PC-9 (cell line): ENCODE results near the gene GRIA1. TPM values are rescaled to one million over a fixed set of nuclear protein-coding genes. Genes with fewer than 3 reads are reported as not detected.

Source experiments
- BruUV-seq: library from RNA; stranded (reverse); fragments of 400-500 nt; replicated peaks from 2 replicates; lab custom pipeline; 2021; lab: Mats Ljungman, UMichigan
- CTCF ChIA-PET: fragments of 300-600 bp; sonication (Branson Sonifier 250); formaldehyde crosslinking; loops from one replicate; lab custom pipeline; 2022; ENCODE audit warnings: antibody characterized with exemption; lab: Charles Lee
- POLR2A ChIA-PET: fragments of 300-600 bp; sonication (Branson Sonifier 250); formaldehyde crosslinking; loops from one replicate; lab custom pipeline; 2022; ENCODE audit warnings: antibody characterized with exemption; ENCODE audit not compliant: unreplicated experiment; lab: Charles Lee
- DNase-seq, 2 experiments: peaks; one replicate each; pipeline versions ENCODE4 v3.0.0 to v3.0.0-alpha.2; 2015 to 2022; ENCODE audit warnings: mixed read lengths in 1 of 2
- H2AFZ ChIP-seq: fragments of 200-600 bp; sonication (generic); 2 replicates; pipeline ENCODE4 v1.8.1; 2017; ENCODE audit warnings: antibody characterized with exemption
- H3F3A ChIP-seq: fragments of 200-600 bp; sonication (generic); 2 replicates; pipeline ENCODE4 v1.8.1; 2017; ENCODE audit warnings: antibody characterized with exemption, mild to moderate bottlenecking, low read depth; ENCODE audit not compliant: insufficient read depth
- H3K27ac ChIP-seq: fragments of 200-600 bp; sonication (generic); 2 replicates; pipeline ENCODE4 v1.6.1; 2016; ENCODE audit warnings: mixed run types
- H3K27me3 ChIP-seq: fragments of 200-600 bp; sonication (generic); 2 replicates; pipeline ENCODE4 v1.6.1; 2016; ENCODE audit warnings: low read depth, mixed run types; ENCODE audit not compliant: insufficient read depth
- H3K36me3 ChIP-seq: fragments of 200-600 bp; sonication (generic); 2 replicates; pipeline ENCODE4 v1.6.1; 2016; ENCODE audit warnings: low read depth, mixed run types
- H3K4me1 ChIP-seq: fragments of 200-600 bp; sonication (generic); replicated peaks from 2 replicates; pipeline ENCODE4 v1.6.1; 2016; ENCODE audit warnings: mixed run types; ENCODE audit not compliant: insufficient read depth
- H3K4me2 ChIP-seq: fragments of 200-600 bp; sonication (generic); 2 replicates; pipeline ENCODE4 v1.6.1; 2017; ENCODE audit warnings: mixed run types
- H3K4me3 ChIP-seq: fragments of 200-600 bp; sonication (generic); 2 replicates; pipeline ENCODE4 v1.6.1; 2016; ENCODE audit warnings: mixed run types
- H3K79me2 ChIP-seq: fragments of 200-600 bp; sonication (generic); 2 replicates; pipeline ENCODE4 v1.6.1; 2017; ENCODE audit warnings: low read depth, mixed run types
- H3K9me2 ChIP-seq: fragments of 200-600 bp; sonication (generic); 2 replicates; pipeline ENCODE4 v1.8.1; 2017; ENCODE audit warnings: mild to moderate bottlenecking; ENCODE audit not compliant: insufficient read depth
- H3K9me3 ChIP-seq: fragments of 200-600 bp; sonication (generic); 2 replicates; pipeline ENCODE4 v1.8.1; 2016; ENCODE audit warnings: low read depth; ENCODE audit not compliant: insufficient read depth
- H4K20me1 ChIP-seq: fragments of 200-600 bp; sonication (generic); 2 replicates; pipeline ENCODE4 v1.8.1; 2017; ENCODE audit not compliant: insufficient read depth
- CTCF ChIP-seq: fragments of 200-600 bp; sonication (generic); conservative IDR thresholded peaks from 2 replicates; pipeline ENCODE4 v1.6.1; 2017; ENCODE audit warnings: mixed run types, antibody characterized with exemption, mild to moderate bottlenecking, moderate library complexity
- EZH2 ChIP-seq: fragments of 200-600 bp; sonication (generic); IDR thresholded peaks from 2 replicates; pipeline ENCODE4 v1.8.0; 2017; ENCODE audit warnings: antibody characterized with exemption, low read depth
- intact Hi-C: fragments of 100-400 bp; cut with micrococcal nuclease; formaldehyde crosslinking; loops from one replicate; pipeline ENCODE4 v1.10.0; 2022; ENCODE audit not compliant: unreplicated experiment
- total RNA-seq: library from RNA; stranded (reverse); gene quantifications from 2 replicates; pipeline ENCODE4 v1.2.3, GENCODE V29; 2021

The GRIA1 gene
- total RNA-seq, 1 experiment from 2014 or later = not detected

DNA sequence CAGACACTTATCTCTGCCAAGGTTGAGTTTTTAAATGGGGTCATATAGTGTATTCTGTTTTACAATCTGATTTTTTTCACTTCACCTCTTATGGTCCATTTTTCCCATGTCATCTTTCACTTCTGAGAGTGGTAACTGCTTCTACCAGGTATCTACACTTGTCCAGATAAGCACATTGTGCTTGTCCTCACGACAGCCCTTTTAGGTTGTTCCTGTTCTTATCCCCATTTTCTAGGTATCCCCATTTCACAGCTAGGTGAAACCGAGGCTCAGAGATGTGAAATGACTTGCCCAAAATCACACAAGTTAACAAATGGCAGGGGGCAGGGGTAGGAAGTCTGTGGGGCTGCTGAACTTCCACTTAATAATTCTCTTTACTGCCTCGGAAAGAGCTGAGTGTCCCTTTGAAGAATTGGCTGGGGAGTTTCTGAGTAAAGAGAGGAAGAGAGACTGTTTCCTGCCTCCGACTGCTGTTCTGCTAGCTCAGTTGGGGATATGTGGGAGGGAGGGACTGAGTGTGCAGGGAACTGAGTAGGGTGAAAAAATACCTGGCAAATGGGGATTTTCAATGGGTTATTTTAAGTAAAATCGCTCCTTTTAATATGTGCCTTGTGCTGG lies 255.4 kb downstream of the GRIA1 start:
- H3K27ac ChIP-seq = no peak overlapping the region
- H2AFZ ChIP-seq = no peak overlapping the region
- no peaks in the 10 kb centered on the region for H3K79me2 ChIP-seq
- TF ChIP-seq CTCF = no peak
- TF ChIP-seq EZH2 = no peak
- H3K4me3 ChIP-seq = no peak overlapping the region
- no peak for DNase-seq
- H3K4me2 ChIP-seq = no peak overlapping the region
- intact Hi-C loops = no loop called here
- BruUV-seq = no TSS peak
- H3K9me2 ChIP-seq = no peaks in the 10 kb centered on the region
- CTCF ChIA-PET = no interaction called here
- H3K9me3 ChIP-seq = no peaks in the 10 kb centered on the region
- no peaks in the 10 kb centered on the region for H3K27me3 ChIP-seq
- POLR2A ChIA-PET = no interaction called here
- no peaks in the 10 kb centered on the region for H3K36me3 ChIP-seq
- H3F3A ChIP-seq = no peaks in the 10 kb centered on the region
- no peaks in the 10 kb centered on the region for H4K20me1 ChIP-seq
- no peaks in the 10 kb centered on the region for H3K4me1 ChIP-seq

- Histone ChIP-seq H3K9me2 (no peaks in the 10 kb centered on the region), H2AFZ (no peak overlapping the region), H3K36me3 (no peaks in the 10 kb centered on the region), H3K79me2 (no peaks in the 10 kb centered on the region), H3K9me3 (no peaks in the 10 kb centered on the region), H3K4me2 (no peak overlapping the region), H3F3A (no peaks in the 10 kb centered on the region), H3K27me3 (no peaks in the 10 kb centered on the region; the same call in 1 of the 2 replicates), H4K20me1 (no peaks in the 10 kb centered on the region), H3K27ac (no peak overlapping the region), H3K4me1 (no peaks in the 10 kb centered on the region), H3K4me3 (no peak overlapping the region)
- TF ChIP-seq CTCF = no peak
- TF ChIP-seq EZH2 = no peak
- BruUV-seq = no TSS peak
- intact Hi-C loops = no loop called here
- ChIA-PET CTCF (no interaction called here), POLR2A (no interaction called here)
- DNase-seq = no peak
Measured at GRCh38 chr5:153746440-153746839, 256.0 kb downstream of the GRIA1 start.

DNA sequence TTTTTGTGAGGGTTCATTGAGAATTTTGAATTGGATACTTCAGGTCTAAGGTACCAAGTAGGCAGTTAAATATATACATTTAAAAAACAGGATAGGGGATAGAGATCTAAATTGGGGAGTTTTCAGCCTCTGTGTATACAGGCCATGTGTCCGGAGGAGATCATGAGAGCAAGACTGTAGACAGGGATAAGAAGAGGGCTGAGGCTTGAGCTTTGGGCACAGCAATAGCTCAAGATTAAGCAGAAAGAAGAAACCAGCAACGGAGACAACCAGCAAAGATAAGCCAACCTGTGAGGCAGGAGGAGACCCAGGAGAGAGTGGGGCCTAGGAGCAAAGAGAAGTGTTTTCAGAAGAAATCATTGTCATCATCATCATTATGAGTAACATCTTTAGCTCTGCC lies 258.4 kb downstream of the GRIA1 start:
- Histone ChIP-seq H3K36me3 (no peaks in the 10 kb centered on the region), H2AFZ (no peak overlapping the region), H3K9me3 (no peaks in the 10 kb centered on the region), H4K20me1 (no peaks in the 10 kb centered on the region), H3K9me2 (no peaks in the 10 kb centered on the region), H3K4me1 (no peaks in the 10 kb centered on the region), H3K4me3 (no peak overlapping the region), H3K27me3 (peaks cover 8% of the 10 kb centered on the region; the same call in 1 of the 2 replicates), H3F3A (no peaks in the 10 kb centered on the region), H3K79me2 (no peaks in the 10 kb centered on the region), H3K27ac (no peak overlapping the region), H3K4me2 (no peak overlapping the region)
- TF ChIP-seq CTCF (no peak), EZH2 (no peak)
- POLR2A ChIA-PET = no interaction called here
- intact Hi-C loops = no loop called here
- no TSS peak for BruUV-seq
- no peak for DNase-seq
- CTCF ChIA-PET = no interaction called here
